Jurkat, Clone E6-1 (cell line): ENCODE results near the gene ACSS1.

ENCODE experiments used
- DNase-seq: peaks from one replicate; pipeline ENCODE4 v3.0.0-alpha.2; 2011; ENCODE audit warnings: low read depth, low spot score
- H3K4me3 ChIP-seq: 2 replicates; pipeline ENCODE4 v1.5.1; 2011; ENCODE audit warnings: mild to moderate bottlenecking, low read length, control low read depth, moderate library complexity

The ACSS1 gene

DNA sequence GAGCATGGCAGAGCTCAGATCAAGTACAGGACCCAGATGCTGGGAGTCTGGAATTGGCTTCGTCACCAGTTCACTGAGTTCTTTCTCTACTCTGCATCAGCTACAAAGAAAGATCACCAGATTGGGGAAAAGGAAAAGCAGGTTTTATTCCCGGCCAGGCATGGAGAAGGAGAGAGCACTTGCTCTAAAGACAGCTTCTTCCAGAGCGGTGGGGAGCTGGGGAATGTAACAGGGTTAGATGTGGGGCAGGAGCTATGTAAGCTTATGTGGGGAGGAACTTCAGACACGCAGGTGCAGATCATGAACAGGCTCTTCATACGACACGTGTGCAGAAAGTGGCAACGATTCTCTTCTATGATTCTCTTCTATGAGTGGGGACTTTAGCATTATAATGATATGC, 4.9 kb upstream of the ACSS1 start:
- no peak for DNase-seq
- no peak overlapping the region for H3K4me3 ChIP-seq

DNA sequence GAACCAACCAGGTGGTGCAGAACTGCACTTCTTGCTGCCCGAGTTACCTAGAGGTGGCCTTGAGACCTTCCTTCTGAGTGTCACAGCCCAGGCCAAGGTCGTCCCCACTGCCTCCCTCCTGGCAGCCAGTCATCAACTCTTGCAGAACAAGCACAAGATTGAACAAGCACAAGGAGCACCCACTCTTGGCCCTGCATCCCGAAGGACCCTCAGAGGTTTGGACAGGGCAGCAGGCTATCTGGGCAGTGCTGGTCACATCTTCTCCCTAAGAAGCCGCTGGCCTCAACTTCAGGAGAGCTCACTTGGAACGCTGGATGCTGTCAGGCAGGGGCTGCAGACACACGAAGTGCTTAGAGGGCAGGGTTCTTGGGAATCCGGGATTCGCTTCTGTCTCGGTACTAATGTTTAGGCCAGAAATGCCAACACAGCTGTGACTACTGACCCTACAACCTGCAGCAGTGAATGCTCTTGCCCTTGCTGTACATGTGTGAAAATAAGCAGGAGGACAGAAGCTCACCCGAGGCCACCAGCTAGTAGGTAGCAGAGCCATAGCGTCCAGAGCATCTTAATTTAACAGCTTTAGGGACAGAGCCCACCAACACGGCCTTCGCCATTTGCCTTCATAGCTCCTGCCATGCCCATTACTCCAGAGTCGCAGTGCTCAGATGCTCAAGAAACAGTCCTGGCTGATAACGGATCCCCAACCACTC, 4.0 kb upstream of the ACSS1 start:
- H3K4me3 ChIP-seq = no peak overlapping the region
- no peak for DNase-seq

DNA sequence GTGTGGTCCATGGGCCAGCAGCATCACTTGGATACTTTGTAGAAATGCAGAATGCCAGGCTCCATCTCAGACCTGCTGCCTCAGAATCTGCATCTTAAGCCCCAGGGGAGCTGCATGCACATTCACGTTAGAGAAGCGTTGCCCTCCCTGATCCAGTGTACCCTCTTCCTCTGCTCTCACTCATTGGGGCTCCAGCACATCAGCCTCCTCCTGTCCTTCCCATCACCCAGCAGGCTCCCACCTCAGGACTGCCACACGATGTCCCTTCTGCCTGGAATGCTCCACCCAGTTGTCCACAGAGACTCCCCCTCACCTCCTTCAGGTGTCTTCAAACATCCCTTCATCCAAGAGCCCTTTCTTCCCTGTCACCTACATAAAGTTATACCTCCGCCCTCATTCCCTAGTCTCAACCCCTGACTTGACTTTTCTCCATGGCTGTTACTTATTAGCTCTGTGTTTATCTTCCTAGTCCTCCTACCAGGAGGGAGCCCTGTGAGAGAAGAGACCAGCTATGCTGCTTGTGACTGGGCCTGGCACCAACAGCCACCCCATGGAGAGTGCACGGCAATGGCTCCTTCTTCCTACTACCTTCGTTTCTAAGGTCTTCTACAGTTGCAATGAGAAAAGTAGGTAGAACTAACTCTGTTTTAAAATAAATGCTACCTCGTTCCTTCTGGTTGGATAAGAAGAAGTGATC, 3.3 kb upstream of the ACSS1 start:
- no peak for DNase-seq
- no peak overlapping the region for H3K4me3 ChIP-seq

DNA sequence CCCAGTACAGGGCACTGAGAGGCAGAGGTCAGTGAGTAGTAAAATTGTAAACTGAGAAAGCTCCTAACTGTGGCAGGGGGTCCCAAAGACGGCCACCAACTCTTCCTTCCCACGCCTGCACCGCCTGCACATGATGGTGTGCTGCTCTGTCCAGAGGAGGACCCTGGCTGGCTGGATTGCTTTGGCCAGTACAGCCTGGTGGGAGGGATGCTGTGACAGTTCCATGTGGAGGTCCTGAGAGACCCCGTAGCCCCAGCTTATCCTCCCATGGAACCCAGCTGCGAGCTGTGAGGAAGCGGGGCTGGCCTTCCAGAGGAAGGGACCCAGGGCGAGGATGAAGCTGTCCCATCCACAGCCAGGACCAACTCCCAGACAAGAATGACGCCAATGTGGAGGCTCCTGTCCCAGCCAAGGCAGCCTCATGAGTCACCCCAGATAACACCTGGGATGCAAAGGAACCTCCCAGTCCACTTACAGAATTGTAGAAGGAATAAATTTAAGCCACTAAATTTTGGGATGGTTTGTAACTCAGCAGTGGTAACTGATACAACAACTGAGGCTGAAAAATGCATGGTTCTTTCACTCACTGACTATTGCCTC, 2.0 kb upstream of the ACSS1 start:
- no peak for DNase-seq
- no peak overlapping the region for H3K4me3 ChIP-seq

DNA sequence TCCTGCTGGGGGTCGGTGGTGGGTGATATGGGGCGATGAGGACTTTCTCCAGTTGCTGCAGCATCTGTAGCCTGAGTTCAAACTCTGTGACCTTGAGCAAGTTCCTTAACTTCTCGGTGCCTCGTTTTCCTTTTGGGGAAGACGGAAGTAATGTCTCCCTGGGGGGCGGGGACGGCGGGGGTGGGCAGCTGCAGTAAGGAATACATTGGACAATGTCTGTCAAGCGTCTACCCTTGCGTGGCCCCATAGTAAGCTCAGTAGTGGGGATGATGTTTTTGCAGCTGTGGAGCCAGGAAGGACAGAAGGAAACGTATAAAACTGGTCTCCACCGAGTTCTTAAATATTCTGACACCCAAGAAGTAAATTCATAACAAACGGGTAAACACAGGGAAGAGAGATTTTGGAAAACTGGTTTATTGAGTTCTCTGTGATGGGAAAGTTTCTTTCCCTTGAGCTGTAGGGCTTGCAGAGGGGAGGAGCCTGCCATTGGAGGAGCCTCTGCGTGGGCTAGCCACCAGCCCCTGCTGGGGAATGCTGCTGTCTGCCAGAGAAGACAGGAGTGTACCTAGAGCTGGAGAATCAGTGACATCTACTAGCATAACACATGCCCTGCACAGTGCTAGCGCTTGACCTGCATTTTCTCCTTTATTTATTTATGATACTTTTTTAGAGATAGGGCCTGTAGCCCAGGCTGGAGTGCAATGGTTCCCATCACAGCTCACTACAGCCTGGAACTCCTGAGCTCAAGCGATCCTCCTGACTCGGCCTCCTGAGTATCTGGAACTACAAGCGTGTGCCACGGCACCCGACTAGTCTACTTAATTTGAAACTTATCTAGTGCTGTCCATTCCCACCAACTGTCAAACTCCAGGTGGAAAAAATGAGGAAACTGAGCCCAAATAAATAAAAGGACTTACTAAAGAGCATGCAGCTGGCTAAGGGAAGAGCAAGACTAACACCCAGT, 1.2 kb upstream of the ACSS1 start:
- no peak for DNase-seq
- H3K4me3 ChIP-seq = peak overlapping the region; percentile 79

DNA sequence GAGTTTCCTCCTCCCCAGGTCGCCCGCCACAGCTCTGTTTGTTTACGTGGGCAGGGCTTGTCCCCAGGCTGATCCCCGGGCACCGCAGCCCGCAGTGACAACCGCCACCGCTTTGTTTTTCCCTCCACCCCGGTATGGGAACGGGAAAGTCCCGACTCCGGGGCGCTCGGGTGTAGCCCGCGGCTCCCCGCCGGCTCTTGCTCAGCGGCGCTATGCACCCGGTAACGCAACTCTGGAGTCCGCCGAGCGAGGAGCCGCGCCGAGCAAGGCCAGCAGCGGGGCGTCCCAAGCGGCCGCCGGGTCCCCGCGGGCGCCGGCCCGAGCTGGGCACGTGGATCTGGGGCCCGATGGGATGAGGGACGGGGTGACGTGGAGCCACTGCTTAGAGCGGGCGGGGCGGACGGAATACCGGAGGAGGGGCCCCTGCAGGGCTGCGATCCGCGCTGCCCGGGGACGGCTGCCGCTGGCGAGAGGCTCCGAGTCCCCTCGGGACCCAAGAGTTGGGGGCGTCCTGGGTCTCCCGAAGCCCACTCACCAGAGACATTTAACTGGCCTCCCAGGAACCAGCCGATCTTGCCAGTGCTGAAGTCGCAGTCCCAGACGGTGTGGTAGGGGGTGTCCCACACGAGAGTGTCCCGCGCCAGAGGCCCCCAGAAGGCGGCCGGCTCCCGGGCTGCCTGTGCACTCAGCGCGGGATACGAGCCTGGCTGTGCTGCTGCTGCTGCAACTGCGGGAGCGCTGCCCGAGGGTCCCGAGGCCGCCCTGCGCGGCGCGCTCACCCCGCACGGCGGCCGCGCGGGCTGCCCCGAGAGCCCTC, 497 bp downstream of the ACSS1 start:
- DNase-seq = no peak
- peak overlapping the region; percentile 79 for H3K4me3 ChIP-seq

DNA sequence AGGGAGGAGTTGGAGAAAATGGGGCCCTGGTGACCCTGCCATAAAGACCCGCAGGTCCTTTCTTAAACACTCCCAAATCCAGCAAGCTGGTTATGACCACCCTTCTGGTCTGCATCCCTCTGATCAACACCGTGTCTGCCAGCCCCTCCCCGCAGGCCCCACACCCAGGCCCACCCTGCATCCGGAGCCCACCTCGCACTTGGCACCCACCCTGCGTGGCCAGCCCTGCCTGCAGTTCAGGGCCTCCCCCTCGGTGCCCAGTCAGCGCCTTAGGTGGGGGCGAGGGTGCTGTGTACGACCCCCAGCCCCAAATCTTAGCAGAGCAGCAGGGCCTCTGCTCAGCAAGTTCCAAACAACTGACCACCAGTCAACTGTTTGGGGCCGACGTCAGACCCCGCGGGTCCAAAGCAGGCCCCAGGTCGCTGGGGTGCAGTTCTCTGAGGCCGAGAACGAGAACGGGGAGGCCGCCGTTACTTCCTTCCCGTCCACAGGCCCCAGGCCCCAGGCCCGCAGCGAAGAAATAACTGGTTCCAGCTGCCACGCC, 1.2 kb downstream of the ACSS1 start:
- peak overlapping the region; percentile 79 for H3K4me3 ChIP-seq
- no peak for DNase-seq

DNA sequence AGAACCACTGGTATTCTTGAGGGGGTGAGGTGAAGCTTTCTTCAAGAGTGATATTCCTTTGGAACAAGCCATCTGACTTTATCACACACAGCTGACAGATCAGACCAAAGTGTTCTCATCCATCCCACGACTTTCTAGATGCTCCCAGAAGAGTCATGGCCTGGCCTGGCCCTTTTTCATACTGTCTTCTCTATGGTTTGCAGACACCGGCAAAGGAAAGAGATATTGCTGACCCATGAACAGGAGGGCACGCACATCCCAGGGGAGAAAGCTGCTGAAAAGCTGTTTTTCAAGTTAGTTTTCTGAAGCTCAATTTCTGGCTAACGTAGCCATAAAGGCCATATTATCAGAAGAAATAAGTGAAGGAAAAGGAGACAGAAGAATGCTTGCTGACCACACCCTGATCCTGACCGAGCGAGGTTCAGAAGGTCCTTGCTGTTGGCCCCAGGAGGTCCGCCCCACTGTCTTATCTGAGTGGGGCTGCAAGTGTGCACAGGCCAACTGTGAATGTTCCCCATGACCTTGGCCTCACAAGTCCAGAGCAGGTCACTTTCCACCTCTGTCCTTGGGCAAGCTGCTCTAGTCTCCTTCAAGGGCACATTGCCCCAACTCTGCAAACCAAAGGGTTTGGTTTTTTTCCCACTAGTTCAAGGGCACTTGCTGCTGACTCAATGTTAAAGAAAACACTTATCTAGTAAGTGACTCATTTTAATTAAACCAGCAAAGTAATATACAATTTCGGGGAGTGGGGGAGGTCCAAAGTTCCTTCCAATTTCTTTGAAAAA, 2.0 kb downstream of the ACSS1 start:
- H3K4me3 ChIP-seq = no peak overlapping the region
- DNase-seq = no peak

DNA sequence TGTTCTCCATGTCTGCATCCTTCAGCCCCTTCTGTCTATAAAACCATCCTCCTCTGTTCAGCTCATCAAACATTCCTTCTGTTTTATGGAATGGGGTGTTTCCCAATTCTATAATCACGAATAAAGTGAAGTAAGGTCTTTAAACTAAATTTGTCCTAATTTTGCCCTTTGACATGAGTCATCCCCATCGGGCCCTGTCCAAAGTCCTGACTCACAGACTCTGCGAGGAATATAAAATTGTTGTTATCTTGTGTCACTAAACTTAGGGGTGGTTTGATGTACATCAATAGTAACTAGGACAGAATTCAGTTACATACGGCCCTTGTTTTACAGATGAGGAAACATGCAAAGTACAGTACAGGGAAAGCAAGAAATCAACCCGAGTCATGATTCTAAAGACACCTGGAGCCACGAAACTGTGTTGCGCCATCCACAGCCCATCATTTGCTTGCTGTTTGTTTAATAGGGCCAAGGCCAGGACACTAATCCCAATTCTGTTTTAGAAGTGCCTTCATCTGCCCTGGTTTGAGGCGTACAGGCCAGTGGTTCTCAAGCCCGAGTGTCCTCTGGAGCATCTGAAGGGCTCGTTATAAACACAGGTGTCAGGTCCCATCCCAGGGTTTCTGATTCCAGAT, 2.8 kb downstream of the ACSS1 start:
- no peak for DNase-seq
- no peak overlapping the region for H3K4me3 ChIP-seq

DNA sequence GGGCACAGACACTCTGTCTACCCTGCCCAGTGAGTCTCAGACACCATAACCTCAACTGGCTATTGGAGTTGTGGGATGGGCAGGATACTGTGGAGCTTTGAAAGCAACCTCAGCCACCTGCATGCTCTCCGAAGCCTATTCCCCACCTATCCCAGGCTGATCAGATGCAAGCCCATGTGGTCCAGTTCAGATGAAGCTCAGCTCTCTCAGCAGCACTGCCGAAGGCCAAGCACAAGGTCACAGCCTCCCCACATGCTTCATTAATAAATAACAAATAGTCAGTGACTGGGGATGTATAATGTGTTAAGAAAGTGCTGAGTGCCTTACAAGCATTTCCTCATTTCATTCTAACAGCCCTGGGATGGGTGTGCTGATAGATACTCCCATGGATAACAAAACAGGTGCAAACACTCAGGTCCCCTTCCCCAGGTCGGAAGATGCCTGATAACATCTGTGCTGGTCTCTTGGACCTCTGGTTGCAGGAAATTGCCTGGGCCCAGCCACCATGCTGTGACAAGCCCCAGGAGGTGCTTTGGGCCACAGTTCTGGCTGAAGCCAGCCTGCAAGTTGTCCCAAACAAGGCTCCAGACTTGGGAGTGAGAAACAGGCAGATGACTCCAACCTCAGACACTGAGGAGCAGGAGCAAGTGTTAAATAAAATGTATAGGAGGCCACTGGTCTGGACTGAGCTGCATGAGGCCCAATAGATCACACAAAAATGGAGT, 3.7 kb downstream of the ACSS1 start:
- no peak overlapping the region for H3K4me3 ChIP-seq
- no peak for DNase-seq

DNA sequence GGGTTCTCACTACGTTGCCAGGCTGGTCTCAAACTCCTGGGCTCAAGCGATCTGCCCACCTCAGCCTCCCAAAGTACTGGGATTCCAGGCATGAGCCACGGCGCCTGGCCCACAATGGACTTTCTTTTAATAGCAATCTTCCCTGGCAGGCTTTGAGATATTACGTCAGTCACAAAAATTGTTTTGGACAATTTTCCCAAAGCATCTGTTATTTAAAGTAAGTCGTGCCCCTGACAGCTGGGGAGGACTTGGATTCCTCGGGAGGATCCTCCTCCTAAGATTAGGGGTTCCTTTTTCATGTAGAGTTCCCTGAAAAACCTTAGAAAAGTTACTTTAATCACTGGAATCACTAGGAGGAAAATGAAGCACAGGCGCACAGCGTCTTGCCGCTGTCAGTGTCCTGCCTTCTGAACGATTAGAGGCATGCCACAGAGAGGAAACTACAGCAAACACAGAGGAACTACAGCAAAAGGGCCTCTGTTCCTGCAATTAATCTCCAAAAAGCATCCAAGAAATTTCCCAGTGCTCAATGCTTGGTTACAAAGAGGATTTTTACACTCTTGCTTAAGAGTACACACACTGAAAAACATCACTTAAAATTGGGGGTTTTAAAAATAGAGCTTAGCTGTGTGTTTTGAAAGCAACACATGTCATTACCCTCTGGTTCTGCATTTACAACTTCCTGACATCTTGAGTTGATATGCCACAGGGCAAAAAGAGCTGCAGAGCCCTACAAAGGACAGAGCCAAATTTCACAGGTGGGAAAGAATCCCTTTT, 4.5 kb downstream of the ACSS1 start:
- no peak for DNase-seq
- no peak overlapping the region for H3K4me3 ChIP-seq

DNA sequence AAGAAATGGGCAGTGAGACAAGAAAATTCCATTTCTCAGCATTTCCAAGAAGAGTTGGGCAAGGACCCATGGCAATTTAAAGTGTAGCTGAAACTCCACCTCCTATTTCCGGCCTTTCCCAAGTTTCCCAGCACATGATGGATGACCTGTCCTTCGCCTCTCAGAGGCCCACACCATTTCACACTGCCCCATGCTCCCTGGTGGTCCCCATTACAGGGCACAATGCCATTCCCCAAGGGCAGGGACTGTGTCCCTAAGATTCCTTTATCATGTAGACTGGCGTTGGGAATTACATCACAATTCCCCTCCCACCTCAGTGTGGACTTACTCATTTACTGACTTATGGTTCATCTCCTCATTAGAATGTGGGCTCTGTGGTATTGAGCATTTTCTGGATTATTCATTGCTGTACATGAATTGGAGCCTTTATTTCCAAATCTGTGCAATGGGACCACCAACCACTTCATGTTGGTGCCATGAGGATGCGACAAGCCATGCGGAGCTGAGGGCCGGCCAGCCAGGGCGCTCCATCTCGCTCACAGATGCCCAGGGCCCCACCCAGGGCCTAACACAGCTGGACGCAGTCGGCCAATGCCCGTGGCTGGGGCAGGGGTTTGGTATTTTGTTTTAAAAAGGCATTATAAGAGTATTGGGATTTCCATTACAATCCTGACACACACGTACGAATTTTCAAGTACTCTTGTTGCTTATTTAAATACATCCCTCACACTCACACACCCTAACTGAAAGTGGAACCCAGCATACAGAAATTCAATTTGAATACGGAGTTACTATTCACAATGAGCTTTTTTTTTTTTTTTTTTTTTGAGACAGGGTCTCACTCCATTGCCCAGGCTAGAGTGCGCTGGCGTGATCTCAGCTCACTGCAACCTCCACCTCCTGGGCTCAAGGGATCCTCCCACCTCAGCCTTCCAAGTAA, 5.4 kb downstream of the ACSS1 start:
- no peak for DNase-seq
- H3K4me3 ChIP-seq = no peak overlapping the region

DNA sequence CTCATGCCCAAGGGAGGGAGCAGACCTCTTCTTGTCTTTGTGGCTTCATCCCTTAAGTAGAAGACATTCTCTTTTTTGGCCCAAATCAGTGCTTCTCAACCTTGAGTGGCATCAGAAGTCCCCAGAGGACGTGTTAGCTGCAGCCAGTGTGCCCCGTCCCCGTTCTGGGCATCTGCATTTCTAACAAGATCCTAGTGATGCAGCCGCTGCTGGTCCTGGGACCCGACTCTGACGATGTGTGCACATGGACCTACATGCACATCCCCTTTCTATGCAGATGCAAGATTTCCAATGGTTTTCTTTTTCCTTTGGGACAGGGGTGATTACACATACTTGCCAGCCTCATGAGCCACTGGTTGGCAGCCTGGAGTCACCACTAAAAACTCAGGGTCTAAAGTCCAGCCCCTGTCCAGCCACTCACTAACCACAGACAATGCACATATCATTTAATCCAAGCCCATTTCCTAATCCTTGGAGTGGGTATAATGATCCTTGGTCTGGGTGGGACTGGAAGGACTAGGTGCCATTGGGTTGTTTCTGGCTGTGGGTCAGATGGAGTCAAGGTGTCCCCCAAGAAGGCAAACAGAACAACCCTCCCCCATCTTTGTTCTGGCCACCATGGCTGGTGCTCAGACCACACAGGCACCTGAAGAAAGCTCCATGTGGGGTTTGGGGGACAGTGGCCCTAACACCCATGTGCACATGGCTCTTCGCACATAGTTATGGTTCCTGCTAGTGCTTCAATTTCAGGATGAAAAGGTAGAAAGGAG, 6.4 kb downstream of the ACSS1 start:
- H3K4me3 ChIP-seq = no peak overlapping the region
- DNase-seq = no peak
